GM19328 (cell line): ENCODE data around the gene KDM7A.

Experiments used
- ATAC-seq: cut with Tn5 transposase; IDR thresholded peaks from one replicate; pipeline ENCODE4 v1.9.1; 2021; ENCODE audit warnings: mild to moderate bottlenecking, moderate library complexity; ENCODE audit not compliant: unreplicated experiment

Gene KDM7A

GRCh38 chr7:140085447-140085846 lies 91.3 kb downstream of the KDM7A start:
- ATAC-seq: no peak

- peak; percentile 86 for ATAC-seq
These were observed 91.8 kb downstream of the KDM7A start for GRCh38 chr7:140084972-140085371.

- ATAC-seq: no peak
These were observed 92.6 kb downstream of the KDM7A start for GRCh38 chr7:140084142-140084655.

DNA sequence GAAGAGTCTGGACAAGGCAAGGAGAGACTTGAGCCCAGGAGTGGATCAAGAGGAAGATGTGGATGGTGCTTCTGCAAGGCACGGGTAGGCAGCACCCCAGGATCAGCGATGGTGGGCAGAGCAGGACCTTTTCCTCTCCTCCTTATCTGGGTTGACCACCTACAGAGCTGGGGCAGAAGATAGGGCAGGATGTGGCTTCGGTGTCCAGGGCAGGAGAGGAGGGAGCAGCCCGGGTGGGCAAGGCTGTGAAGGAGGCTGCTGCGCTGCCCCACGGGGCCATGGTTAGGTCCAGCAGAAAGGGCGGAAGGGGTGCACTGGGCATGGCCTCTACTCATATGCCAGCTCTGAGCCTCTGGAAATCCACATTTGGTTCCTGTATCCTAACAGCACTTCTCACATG lies 94.0 kb downstream of the KDM7A start:
- no peak for ATAC-seq

DNA sequence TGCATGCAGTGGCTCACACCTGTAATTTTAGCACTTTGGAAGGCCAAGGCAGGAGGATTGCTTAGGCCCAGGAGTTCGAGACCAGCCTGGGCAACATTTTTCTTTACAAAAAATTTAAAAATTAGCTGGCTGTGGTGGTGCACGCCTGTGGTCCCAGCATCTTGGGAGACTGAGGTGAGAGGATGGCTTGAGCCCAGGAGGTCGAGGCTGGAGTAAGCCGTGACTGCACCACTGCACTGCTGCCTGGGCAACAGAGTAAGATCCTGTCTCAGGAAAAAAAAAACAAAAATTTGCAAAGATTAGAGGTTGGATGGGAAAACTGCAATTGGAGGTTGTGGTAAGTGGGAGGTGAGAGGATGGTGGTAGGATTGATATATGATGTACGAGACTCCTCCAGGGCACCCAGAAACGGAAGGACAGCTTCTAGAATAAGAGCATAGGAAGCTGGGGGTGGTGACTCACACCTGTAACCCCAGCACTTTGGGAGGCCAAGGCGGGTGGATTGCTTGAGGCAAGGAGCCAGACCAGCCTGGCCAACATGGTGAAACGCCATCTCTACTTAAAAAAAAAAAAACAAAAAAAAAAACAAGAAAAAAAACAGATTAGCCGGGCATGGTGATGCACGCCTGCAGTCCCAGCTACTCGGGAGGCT lies 94.9 kb downstream of the KDM7A start:
- ATAC-seq: no peak

DNA sequence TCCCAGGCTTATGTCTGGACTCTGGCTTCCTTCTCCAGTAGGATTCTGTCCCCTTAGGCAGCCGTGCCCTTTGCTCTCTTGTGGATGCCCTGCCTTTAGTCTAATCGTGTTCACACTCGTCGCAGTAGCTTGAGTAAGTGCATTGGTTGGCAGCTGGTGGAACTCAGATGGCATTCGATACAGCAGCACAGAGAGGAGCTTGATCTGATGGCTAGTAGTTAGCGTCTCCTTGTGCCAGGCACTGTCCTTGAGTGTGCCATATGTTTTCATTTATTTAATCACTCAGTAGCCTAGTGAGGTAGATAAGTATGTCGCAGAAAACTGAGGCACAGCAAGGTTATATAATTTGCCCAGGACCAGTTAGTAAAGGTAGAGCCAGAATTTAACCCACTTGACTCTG lies 95.9 kb downstream of the KDM7A start:
- no peak for ATAC-seq

DNA sequence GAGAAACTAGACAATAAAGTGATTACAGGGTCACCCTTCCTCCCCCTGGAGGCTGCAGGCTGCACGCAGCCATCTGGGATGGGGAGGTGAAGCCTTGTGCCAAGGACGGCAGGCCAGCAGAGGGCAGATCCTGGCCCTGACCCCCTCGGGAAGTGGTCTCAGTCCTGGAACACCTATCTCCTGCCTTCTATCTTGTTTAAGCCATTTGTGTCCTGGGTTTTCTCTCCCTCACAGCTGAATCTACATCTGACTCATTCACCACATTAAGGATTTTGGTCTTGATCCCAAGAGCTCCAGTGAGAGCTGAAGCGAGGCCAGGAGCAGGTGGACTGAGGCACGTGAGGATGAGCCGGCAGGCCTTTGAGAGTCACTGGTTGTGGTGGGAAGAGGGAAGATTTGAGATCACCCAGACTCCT lies 97.7 kb downstream of the KDM7A start:
- no peak for ATAC-seq

- no peak for ATAC-seq
These were observed 98.4 kb downstream of the KDM7A start for GRCh38 chr7:140078392-140078791.

DNA sequence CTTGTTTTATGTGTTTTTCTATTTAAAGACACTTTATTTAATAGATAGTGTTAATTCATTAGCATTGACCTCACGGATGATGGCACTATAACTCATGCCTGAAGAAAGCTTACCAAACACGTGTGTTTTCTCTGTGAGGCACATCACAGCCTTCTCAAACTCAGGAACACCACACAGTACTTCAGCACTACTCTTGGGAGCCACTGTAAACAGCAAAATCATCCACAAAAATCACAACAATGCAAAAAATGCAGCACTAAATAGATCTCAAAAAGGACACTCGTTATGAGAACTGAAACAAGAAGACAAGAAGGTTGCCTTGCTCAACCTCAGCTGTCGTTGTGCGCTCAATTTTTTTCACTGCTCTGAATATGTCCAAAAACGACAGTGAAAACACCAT lies 102.0 kb downstream of the KDM7A start:
- no peak for ATAC-seq

DNA sequence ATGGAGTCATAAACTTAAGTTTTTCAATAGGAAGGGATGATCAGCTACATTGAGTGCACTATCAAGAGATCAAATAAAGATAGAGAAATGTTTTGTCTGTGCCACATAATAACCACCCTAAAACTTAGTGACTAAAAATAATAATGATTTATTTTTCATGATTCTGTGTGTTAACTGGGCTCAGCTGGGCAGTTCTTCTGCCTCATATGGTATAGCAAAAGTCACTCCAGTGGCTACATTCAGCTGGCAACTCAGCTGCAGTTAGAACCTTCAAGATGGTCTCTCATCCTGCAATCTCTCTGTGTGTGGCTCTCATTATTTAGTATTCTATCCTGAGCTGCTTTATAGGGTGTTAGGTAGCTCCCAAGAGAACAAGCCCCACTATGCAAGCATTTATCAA lies 106.2 kb downstream of the KDM7A start:
- no peak for ATAC-seq

DNA sequence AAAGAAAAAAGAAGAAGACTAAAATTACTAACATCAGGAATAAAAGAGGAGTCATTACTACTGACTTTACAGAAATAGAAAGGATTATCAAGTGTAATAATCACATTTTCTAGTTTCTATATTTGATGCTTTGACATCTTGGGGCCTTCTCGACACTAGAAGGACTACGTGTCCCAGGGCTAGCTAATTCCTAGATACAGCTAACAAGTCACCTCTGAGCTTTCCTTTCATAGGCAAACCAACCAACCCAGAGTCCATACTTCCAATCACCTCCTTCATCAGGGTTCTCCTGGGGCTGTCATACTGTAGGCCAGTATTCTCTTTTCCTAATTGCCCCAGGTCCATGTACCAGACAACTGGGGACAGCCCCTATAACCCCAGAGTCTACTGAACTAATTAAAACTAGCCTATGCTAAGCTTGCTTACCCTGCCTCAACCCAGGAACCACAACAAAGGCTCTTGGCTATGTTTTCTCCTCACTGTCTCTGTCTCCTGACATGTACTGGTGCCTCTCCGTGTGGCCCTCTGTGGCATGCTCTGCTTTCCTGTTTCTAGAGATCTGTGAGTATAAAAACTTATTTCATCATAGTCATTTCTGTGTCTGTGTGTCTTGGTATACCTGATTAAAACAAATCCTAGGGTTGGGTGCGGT lies 107.4 kb downstream of the KDM7A start:
- ATAC-seq: no peak

GRCh38 chr7:140068033-140068432 lies 108.8 kb downstream of the KDM7A start:
- no peak for ATAC-seq

GRCh38 chr7:140067052-140067451 lies 109.7 kb downstream of the KDM7A start:
- ATAC-seq: no peak

DNA sequence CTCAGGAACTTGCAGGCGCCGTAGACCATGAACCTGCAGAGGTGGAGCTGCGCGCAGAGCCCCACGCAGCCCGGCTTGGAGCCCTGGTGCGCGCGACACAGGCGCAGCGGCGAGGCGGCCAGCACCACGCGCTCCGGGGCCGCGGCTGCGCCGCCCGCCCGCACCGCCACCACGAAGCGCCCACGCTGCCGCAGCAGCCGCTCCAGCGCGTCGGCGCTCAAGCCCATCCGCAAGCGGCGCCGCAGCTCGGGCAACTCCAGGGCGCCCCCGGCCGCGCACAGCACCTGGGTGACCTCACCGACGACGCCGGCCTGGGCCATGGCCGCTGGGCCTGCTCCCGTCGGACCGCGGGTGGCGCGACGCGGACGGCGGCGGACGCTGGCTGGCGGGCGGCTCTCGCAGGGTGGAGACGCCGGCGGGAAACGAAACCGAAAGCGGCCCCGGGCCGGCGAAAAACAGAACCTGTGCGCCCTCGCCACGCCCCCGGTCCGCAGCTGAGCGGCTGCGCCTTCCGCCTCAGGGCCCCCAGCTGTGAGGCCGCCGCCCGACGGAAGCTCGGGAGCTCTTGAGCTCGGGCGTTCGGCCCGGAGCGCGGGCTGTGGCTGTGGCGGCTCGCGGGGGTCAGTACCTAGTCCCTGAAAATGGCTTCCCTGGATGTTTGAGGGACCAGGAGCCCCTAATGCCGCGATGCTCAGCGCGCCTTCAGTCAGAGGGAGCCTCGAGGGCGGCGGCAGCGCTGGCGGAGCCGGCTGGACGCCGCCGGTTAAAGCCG lies 114.1 kb downstream of the KDM7A start, which contains the start of gene PARP12:
Gene PARP12 (minus strand): TSS at position 424 of the 772 bp plus-strand sequence. CDS start 104 bp downstream, at position 320.
- peak; percentile 92 for ATAC-seq

DNA sequence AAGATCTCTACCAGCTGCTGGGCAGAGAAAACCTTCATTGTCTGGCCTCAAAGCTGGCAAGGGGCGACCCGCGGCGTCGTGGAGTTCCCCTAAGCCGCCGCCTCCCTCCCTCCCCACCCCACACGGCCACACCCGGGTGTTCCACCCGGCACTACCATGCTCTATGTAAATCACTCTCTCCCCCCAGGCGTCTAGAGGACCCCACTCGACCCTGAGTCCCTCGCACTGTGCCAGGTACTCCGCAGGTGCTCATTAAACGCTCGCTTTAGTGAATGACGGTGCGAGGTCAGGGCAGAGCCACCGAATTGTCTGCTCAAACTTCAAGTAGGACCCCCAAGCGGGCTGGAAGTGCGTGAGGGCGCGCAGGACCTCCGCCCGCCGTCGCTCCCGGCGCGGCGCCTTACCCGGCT lies 114.7 kb downstream of the KDM7A start:
- peak; percentile 33 for ATAC-seq

- no peak for ATAC-seq
These were observed 115.2 kb downstream of the KDM7A start for GRCh38 chr7:140061607-140061930.

- ATAC-seq: no peak
These were observed 115.8 kb downstream of the KDM7A start for GRCh38 chr7:140060788-140061606.

- no peak for ATAC-seq
These were observed 116.5 kb downstream of the KDM7A start for GRCh38 chr7:140060243-140060630.

DNA sequence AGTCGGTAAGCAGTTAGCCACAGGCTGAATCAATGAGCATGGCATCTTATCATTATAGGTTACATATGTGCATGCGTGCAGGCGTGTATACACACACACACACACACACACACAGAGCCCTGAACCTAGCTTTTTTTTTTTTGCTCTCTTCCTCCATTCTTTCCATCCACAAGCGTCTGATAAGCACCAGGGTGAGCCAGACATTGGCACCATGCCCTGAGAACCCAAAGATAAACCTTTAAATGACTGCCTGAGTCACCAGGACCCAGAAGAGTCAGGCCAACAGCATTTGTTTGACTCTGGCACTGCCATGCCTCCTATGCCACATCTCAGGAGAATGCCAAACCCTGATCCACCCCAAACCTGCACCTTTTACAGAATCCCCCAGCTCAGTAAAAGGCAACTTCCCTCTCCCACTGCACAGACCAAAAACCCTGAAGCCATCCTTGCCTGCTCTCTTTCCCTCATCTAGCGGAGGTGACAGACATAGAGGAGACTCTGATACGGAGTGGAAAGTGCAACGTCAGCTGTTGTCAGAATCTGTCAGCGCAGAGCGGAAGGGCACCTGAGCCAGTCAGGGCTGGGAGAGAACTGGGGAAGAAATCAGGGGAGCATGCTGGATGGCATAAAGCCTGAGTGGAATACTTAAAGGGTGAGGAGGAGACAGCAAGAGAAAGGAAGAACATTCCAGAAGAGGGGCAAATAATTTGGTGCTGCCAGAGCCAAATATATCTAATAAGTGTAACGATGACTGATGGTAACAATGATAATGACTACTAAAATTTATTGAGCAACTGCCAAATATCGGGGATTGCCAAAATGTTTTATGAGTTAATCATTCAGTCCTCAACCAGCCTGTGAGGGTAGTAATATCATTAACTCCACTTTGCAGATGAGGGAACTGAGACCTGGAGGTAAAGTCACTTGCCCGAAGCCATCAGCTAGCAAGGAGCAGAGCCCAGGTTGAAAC lies 117.2 kb downstream of the KDM7A start:
- ATAC-seq: no peak

- ATAC-seq: no peak
These were observed 118.3 kb downstream of the KDM7A start for GRCh38 chr7:140058517-140058916.
